ENCODE data around the gene ASPSCR1.
"Not testable (repeated sequence)": the region's sequence is repeated elsewhere in the genome, so short reads cannot be mapped to it uniquely, and the experiment has no call there.

Gene ASPSCR1

GRCh38 chr17:82035956-82036633 lies 58.7 kb downstream of the ASPSCR1 start:
- Histone ChIP-seq H3K9me3 (no peaks in the 10 kb centered on the region), H3K4me1 (peaks cover 50% of the 10 kb centered on the region), H4K20me1 (peaks cover 38% of the 10 kb centered on the region), H3K27me3 (peaks cover 17% of the 10 kb centered on the region; the same call in 1 of the 2 replicates), H3K9ac (peak overlapping the region; percentile 92), H3K4me2 (peak overlapping the region; percentile 100), H3K4me3 (peak overlapping the region; percentile 83), H3K27ac (peak overlapping the region; percentile 82), H3K36me3 (0 out of 2 replicates have a peak, but pooled peaks cover 5% of the 10 kb centered on the region)
- TF ChIP-seq Cebpa-rat (IDR thresholded peaks at IDR 0.05), result no peak

GRCh38 chr17:82036634-82037091 lies 59.2 kb downstream of the ASPSCR1 start:
- Histone ChIP-seq H3K36me3 (0 out of 2 replicates have a peak, but pooled peaks cover 5% of the 10 kb centered on the region), H3K9ac (peak overlapping the region; percentile 92), H3K4me2 (peak overlapping the region; percentile 100), H3K4me1 (peaks cover 50% of the 10 kb centered on the region), H3K27me3 (peaks cover 17% of the 10 kb centered on the region; the same call in 1 of the 2 replicates), H3K4me3 (peak overlapping the region; percentile 83), H3K27ac (peak overlapping the region; percentile 82), H4K20me1 (peaks cover 38% of the 10 kb centered on the region), H3K9me3 (no peaks in the 10 kb centered on the region)
- TF ChIP-seq Cebpa-rat (IDR thresholded peaks at IDR 0.05), result no peak

- Histone ChIP-seq H3K9ac (peak within 1 kb of the TSS; percentile 92), H3K4me1 (peaks cover 45% of the 10 kb centered on the region), H3K27ac (peak within 1 kb of the TSS; percentile 82), H3K4me3 (peak within 1 kb of the TSS; percentile 83), H4K20me1 (peaks cover 36% of the 10 kb centered on the region), H3K9me3 (no peaks in the 10 kb centered on the region), H3K36me3 (0 out of 2 replicates have a peak, but pooled peaks cover 5% of the 10 kb centered on the region), H3K4me2 (peak within 1 kb of the TSS; percentile 100), H3K27me3 (peaks cover 13% of the 10 kb centered on the region; the same call in 1 of the 2 replicates)
- TF ChIP-seq Cebpa-rat (IDR thresholded peaks at IDR 0.05), result no peak
These were observed 59.9 kb downstream of the ASPSCR1 start, which contains the start of gene DCXR for GRCh38 chr17:82037092-82037888. Gene DCXR, minus strand, starts transcription at chr17:82037697. Its CDS starts 15 bp downstream, at chr17:82037682.

- TF ChIP-seq Cebpa-rat (IDR thresholded peaks at IDR 0.05), result no peak
- H3K9ac ChIP-seq, result no peak overlapping the region
These were observed 60.4 kb downstream of the ASPSCR1 start for GRCh38 chr17:82037889-82038195.

GRCh38 chr17:82038796-82039409 lies 61.5 kb downstream of the ASPSCR1 start:
- not testable (repeated sequence) for H3K9ac ChIP-seq, H3K27me3 ChIP-seq, H3K36me3 ChIP-seq, H3K4me3 ChIP-seq, H3K27ac ChIP-seq, H3K9me3 ChIP-seq, H3K4me2 ChIP-seq
- Histone ChIP-seq H4K20me1 (peaks cover 23% of the 10 kb centered on the region), H3K4me1 (peaks cover 31% of the 10 kb centered on the region)

More at GRCh38 chr17:82037889-82038195, 60.4 kb downstream of the ASPSCR1 start:
- Histone ChIP-seq H3K27me3 (peaks cover 8% of the 10 kb centered on the region; the same call in 1 of the 2 replicates), H3K4me1 (peaks cover 40% of the 10 kb centered on the region), H3K4me2 (peak overlapping the region; percentile 100), H3K9me3 (no peaks in the 10 kb centered on the region), H3K27ac (no peak overlapping the region), H3K4me3 (peak overlapping the region; percentile 83), H4K20me1 (peaks cover 31% of the 10 kb centered on the region), H3K36me3 (0 out of 2 replicates have a peak, but pooled peaks cover 5% of the 10 kb centered on the region)

- Histone ChIP-seq H3K27me3 (no peaks in the 10 kb centered on the region), H3K4me1 (peaks cover 23% of the 10 kb centered on the region), H3K27ac (no peak overlapping the region), H3K4me3 (no peak overlapping the region), H3K9me3 (no peaks in the 10 kb centered on the region), H3K36me3 (no peaks in the 10 kb centered on the region), H3K4me2 (no peak overlapping the region), H3K9ac (no peak overlapping the region), H4K20me1 (peaks cover 22% of the 10 kb centered on the region)
- no peak for TF ChIP-seq Cebpa-rat (IDR thresholded peaks at IDR 0.05)
These were observed 62.4 kb downstream of the ASPSCR1 start for GRCh38 chr17:82039695-82040299.

- no peak overlapping the region for H3K4me3 ChIP-seq
- H3K27me3 ChIP-seq, result no peaks in the 10 kb centered on the region
- H3K4me2 ChIP-seq, result no peak overlapping the region
- H3K9ac ChIP-seq, result no peak overlapping the region
- peaks cover 8% of the 10 kb centered on the region for H4K20me1 ChIP-seq
- H3K4me1 ChIP-seq, result peaks cover 12% of the 10 kb centered on the region
- no peaks in the 10 kb centered on the region for H3K9me3 ChIP-seq
- no peak for TF ChIP-seq Cebpa-rat (IDR thresholded peaks at IDR 0.05)
- H3K27ac ChIP-seq, result no peak overlapping the region
- H3K36me3 ChIP-seq, result no peaks in the 10 kb centered on the region
These were observed 63.9 kb downstream of the ASPSCR1 start for GRCh38 chr17:82041144-82041814.

- TF ChIP-seq Cebpa-rat (IDR thresholded peaks at IDR 0.05), result no peak
- Histone ChIP-seq H4K20me1 (no peaks in the 10 kb centered on the region), H3K27me3 (no peaks in the 10 kb centered on the region), H3K9me3 (no peaks in the 10 kb centered on the region), H3K9ac (no peak overlapping the region), H3K4me2 (no peak overlapping the region), H3K36me3 (peaks cover 11% of the 10 kb centered on the region), H3K27ac (no peak overlapping the region), H3K4me3 (no peak overlapping the region), H3K4me1 (peaks cover 6% of the 10 kb centered on the region)
These were observed 65.2 kb downstream of the ASPSCR1 start for GRCh38 chr17:82042649-82043048.

- Histone ChIP-seq H3K27ac (no peak overlapping the region), H3K4me3 (no peak overlapping the region), H4K20me1 (no peaks in the 10 kb centered on the region), H3K4me1 (no peaks in the 10 kb centered on the region), H3K36me3 (peaks cover 20% of the 10 kb centered on the region), H3K9me3 (no peaks in the 10 kb centered on the region), H3K9ac (no peak overlapping the region), H3K27me3 (no peaks in the 10 kb centered on the region), H3K4me2 (no peak overlapping the region)
- no peak for TF ChIP-seq Cebpa-rat (IDR thresholded peaks at IDR 0.05)
These were observed 66.1 kb downstream of the ASPSCR1 start for GRCh38 chr17:82043507-82043906.
